BLaER1 (cell line): ENCODE results near the gene USP20.
"Not testable (repeated sequence)": the region's sequence is repeated elsewhere in the genome, so short reads cannot be mapped to it uniquely, and the experiment has no call there.

Experiments
- H3K27ac ChIP-seq: shearing (Covaris generic); formaldehyde crosslinking; 2 replicates; pipeline ENCODE4 v1.8.1; 2022
- H3K27me3 ChIP-seq: shearing (Covaris generic); formaldehyde crosslinking; 2 replicates; pipeline ENCODE4 v1.8.1; 2022
- H3K36me3 ChIP-seq: shearing (Covaris generic); formaldehyde crosslinking; 2 replicates; pipeline ENCODE4 v1.8.1; 2022
- H3K4me1 ChIP-seq: shearing (Covaris generic); formaldehyde crosslinking; 2 replicates; pipeline ENCODE4 v1.8.1; 2022
- H3K4me2 ChIP-seq: shearing (Covaris generic); formaldehyde crosslinking; 2 replicates; pipeline ENCODE4 v1.8.1; 2022
- H3K4me3 ChIP-seq: shearing (Covaris generic); formaldehyde crosslinking; 2 replicates; pipeline ENCODE4 v1.8.1; 2022
- H3K9ac ChIP-seq: shearing (Covaris generic); formaldehyde crosslinking; 2 replicates; pipeline ENCODE4 v1.8.1; 2022
- H3K9me3 ChIP-seq: shearing (Covaris generic); formaldehyde crosslinking; 2 replicates; pipeline ENCODE4 v1.8.1; 2022
- H4K20me1 ChIP-seq: shearing (Covaris generic); formaldehyde crosslinking; 2 replicates; pipeline ENCODE4 v1.8.1; 2022
- Cebpa-rat ChIP-seq: shearing (Covaris generic); IDR thresholded peaks from 2 replicates; pipeline ENCODE4 v1.8.1; 2022

Gene USP20

DNA sequence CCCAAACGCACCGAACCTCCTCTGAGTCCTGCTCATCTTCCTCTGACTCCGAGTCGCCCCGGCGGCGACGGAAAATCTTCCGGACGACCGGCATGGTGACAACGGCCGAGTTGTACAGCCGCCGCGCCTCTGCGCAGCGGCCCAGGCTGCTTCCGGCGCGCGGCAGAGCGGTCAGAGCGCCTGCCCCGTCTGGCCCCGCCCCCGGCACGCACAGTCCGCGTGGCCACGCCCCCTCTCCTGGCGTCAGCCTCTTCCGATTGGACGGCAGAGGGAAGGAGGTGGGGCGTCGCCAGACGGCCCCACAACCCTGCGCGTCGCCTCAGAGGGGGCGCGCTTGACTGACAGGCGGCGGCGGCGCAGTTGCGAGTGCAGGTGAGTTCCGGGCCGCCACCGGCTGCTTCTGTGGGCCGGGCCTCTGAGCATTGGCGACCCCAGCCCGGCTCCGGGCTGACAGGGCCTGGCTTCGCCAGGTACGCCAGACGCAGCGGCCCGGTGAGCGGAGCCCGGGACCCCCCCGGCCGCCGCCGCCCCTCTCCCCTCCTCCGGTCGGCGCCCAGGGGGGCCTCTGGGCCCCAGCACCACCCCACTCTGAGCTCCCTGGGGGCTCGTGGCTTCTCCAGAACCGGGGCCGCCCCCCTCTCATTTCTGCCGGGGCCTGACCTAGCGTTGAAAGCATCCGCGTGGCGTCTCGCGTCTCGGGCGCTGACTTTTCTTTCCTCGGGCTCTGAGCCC, at the start of gene USP20, which contains the start of gene C9orf78:
Gene USP20, plus strand, starts transcription at position 331 of the 732 bp plus-strand sequence. CDS start 17,098 bp downstream, outside the sequence.
Gene C9orf78, minus strand, starts transcription at position 148 of the 732 bp plus-strand sequence. Its CDS starts 54 bp downstream, at position 94.
- TF ChIP-seq Cebpa-rat = no peak
- H4K20me1 ChIP-seq = peaks cover 53% of the 10 kb centered on the region
- peak within 1 kb of the TSS; percentile 86 for H3K4me3 ChIP-seq
- H3K27ac ChIP-seq = peak within 1 kb of the TSS; percentile 78
- H3K4me1 ChIP-seq = peaks cover 45% of the 10 kb centered on the region
- H3K9ac ChIP-seq = peak within 1 kb of the TSS; percentile 84
- no peaks in the 10 kb centered on the region for H3K27me3 ChIP-seq
- peaks cover 33% of the 10 kb centered on the region for H3K36me3 ChIP-seq
- peak within 1 kb of the TSS; percentile 93 for H3K4me2 ChIP-seq
- no peaks in the 10 kb centered on the region for H3K9me3 ChIP-seq

DNA sequence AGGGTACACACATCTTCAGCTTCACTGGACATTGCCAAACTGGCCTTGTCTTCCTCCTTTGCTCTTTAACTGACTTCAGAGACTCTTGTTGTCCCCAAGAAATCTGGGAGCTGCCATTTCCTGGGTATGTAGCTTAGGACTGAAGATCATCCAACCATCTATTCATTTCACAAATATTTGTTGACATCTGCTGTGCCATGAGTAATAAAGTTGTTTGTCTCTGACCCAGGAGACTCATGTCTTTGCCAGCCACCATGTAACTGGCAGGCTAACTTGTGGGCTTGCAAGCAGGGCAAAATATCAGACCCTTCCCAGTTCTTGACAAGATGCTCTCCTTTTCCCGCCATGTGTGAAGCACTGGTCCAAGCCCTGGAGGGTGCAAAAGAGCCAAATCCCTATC, 49.4 kb upstream of the USP20 start:
- H3K9me3 ChIP-seq = no peaks in the 10 kb centered on the region
- H4K20me1 ChIP-seq = no peaks in the 10 kb centered on the region; the same call in 1 of the 2 replicates
- no peak overlapping the region for H3K9ac ChIP-seq
- H3K27me3 ChIP-seq = no peaks in the 10 kb centered on the region
- H3K27ac ChIP-seq = no peak overlapping the region
- no peak overlapping the region for H3K4me3 ChIP-seq
- H3K4me2 ChIP-seq = no peak overlapping the region
- peaks cover 17% of the 10 kb centered on the region for H3K4me1 ChIP-seq
- TF ChIP-seq Cebpa-rat = no peak
- no peaks in the 10 kb centered on the region for H3K36me3 ChIP-seq

DNA sequence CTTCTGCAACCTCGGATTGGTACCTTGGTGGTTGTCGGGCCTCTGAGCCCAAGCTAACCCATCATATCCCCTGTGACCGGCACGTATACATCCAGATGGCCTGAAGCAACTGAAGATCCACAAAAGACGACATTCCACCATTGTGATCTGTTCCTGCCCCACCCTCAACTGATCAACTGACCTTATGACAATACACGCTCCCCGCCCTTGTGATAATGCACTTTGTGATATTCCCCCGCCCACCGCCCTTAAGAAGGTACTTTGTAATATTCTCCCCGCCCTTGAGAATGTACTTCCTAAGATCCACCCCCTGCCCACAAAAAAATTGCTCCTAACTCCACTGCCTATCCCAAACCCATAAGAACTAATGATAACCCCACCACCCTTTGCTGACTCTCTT, 48.8 kb upstream of the USP20 start:
- Histone ChIP-seq H3K27me3 (no peaks in the 10 kb centered on the region), H3K27ac (no peak overlapping the region), H3K4me1 (peaks cover 17% of the 10 kb centered on the region), H3K9ac (no peak overlapping the region), H4K20me1 (no peaks in the 10 kb centered on the region; the same call in 1 of the 2 replicates), H3K9me3 (no peaks in the 10 kb centered on the region), H3K36me3 (no peaks in the 10 kb centered on the region), H3K4me2 (no peak overlapping the region), H3K4me3 (no peak overlapping the region)
- no peak for TF ChIP-seq Cebpa-rat

DNA sequence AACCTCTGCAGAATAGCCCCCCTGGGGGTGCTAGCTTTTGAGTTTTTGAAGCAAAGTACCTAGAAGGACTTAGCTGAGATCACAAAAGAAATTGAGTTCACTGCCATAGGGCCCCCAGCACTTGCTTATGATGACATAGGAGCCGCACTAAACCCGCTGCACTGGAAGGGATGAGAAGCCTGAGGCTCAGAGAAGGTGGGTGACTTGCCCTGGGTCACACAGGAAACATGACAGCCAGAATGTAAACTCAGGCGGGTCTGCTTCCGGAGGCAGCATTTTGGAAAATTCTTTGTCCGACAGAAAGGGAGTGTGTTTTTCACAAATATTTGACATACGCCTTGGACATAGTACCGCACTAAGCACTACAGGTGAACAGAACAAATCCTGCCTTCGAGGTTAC, 40.7 kb upstream of the USP20 start:
- H3K36me3 ChIP-seq = no peaks in the 10 kb centered on the region
- H3K9ac ChIP-seq = no peak overlapping the region
- no peak for TF ChIP-seq Cebpa-rat
- H3K4me2 ChIP-seq = no peak overlapping the region
- H3K4me1 ChIP-seq = peaks cover 10% of the 10 kb centered on the region
- H4K20me1 ChIP-seq = no peaks in the 10 kb centered on the region
- no peaks in the 10 kb centered on the region for H3K9me3 ChIP-seq
- H3K27me3 ChIP-seq = 0 out of 2 replicates have a peak, but pooled peaks cover 7% of the 10 kb centered on the region
- no peak overlapping the region for H3K4me3 ChIP-seq
- no peak overlapping the region for H3K27ac ChIP-seq

DNA sequence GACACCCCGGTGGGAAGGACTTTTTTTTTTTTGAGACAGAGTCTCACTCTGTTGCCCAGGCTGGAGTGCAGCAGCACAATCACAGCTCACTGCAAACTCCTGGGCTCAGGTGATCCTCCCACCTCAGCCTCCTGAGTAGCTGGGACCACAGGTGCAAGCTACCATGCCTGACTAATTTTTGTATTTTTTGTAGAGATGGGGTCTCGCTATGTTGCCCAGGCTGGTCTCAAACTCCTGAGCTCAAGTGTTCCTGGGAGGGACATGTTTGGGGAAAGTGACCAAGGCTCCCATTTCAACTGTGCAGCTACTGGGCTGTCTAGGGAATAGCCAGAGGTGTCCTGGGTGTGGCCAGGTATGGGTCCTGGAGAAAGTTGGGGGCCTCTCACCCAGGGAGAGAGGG, 39.2 kb upstream of the USP20 start:
- not testable (repeated sequence) for H3K9me3 ChIP-seq, H3K27ac ChIP-seq, H3K4me2 ChIP-seq, H3K36me3 ChIP-seq, H3K9ac ChIP-seq, H3K4me3 ChIP-seq, H3K4me1 ChIP-seq, H3K27me3 ChIP-seq, H4K20me1 ChIP-seq

DNA sequence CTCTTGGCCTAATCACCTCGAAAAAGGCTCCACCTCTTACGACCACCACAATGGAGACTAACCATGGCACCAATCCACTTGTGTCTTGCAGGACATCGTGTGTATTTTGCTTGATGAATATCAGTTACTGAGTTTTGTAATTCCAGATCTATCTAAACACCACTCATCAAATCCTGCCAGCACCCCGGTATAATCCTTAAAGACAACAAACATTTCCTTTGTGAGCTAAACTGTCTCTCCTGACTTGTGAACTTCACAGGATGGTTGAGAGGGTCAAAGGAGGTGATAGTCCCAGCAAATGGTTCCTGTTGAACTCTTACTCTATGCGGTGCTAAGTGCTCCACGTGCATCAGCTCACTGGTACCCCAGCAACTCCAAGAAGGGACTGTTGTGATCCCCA, 36.3 kb upstream of the USP20 start:
- Histone ChIP-seq H3K9ac (no peak overlapping the region), H3K4me2 (no peak overlapping the region), H3K36me3 (no peaks in the 10 kb centered on the region), H3K27me3 (0 out of 2 replicates have a peak, but pooled peaks cover 7% of the 10 kb centered on the region), H3K27ac (no peak overlapping the region), H3K4me3 (no peak overlapping the region), H4K20me1 (peaks cover 5% of the 10 kb centered on the region; the same call in 1 of the 2 replicates), H3K9me3 (no peaks in the 10 kb centered on the region), H3K4me1 (peaks cover 4% of the 10 kb centered on the region)
- no peak for TF ChIP-seq Cebpa-rat

DNA sequence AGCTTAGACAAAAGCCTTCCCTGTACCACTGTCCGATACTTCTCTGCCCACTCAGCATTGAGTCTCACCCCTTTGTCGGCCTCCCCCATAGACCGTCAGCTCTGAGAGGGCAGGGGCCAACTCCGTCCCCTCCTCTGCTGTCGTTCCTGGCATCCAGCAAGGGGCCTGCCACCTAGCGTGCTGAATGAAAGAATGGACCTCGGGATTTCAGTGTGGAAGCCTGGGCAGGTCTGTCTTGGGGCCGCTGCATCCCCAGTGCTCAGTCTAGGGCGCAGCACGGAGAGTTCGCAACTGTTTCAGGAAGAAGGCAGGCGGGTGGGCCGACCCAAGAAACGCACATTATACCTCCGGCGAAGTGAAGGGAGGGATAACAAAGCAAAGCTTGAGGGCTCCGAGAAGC, 33.8 kb upstream of the USP20 start:
- no peak for TF ChIP-seq Cebpa-rat
- Histone ChIP-seq H3K27ac (no peak overlapping the region), H3K4me3 (no peak overlapping the region), H3K36me3 (peaks cover 15% of the 10 kb centered on the region), H4K20me1 (peaks cover 26% of the 10 kb centered on the region), H3K4me2 (no peak overlapping the region), H3K4me1 (peaks cover 25% of the 10 kb centered on the region), H3K27me3 (no peaks in the 10 kb centered on the region), H3K9ac (no peak overlapping the region), H3K9me3 (no peaks in the 10 kb centered on the region)

DNA sequence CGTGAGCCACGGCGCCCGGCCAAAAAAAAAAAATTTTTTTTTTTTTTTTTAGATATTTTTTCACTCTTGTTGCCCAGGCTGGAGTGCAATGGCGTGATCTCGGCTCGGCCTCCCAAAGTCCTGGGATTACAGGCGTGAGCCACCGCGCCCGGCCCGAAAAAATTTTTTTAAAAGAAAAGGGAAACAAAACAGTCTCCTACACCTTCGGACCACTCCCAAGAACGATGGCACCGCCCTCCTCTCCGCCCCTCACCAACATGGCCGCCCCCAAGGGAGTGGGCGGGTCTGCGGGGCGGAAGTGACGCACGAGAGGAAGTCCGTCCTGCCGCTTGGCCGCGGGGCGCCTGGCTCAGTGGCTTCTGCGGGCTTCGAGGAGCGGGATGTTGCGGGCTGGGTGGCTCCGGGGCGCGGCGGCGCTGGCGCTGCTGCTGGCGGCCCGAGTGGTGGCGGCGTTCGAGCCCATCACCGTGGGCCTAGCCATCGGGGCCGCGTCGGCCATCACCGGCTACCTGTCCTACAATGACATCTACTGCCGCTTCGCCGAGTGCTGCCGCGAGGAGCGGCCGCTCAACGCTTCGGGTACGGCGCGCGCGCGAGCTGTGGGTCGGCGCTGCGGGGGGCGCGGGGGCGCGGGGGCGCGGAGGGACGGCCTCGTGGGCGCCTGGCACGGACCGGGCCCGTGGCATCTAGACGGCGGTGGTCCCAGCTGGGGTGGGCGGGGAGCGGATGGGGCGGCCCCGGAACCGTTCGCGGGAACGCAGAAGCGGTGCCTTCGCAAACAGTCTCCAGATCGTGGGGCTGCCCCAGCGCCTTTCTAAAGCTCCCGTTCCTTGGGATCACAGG, 32.2 kb upstream of the USP20 start, which contains the start of gene TOR1B:
Gene TOR1B, plus strand, starts transcription at position 352 of the 843 bp plus-strand sequence. Its CDS starts 29 bp downstream, at position 381.
- Histone ChIP-seq H3K36me3 (peaks cover 31% of the 10 kb centered on the region), H3K9me3 (no peaks in the 10 kb centered on the region), H3K4me2 (peak within 1 kb of the TSS; percentile 93), H3K4me1 (peaks cover 31% of the 10 kb centered on the region), H3K27ac (peak within 1 kb of the TSS; percentile 56), H3K9ac (peak within 1 kb of the TSS; percentile 80), H4K20me1 (peaks cover 35% of the 10 kb centered on the region), H3K27me3 (no peaks in the 10 kb centered on the region), H3K4me3 (peak within 1 kb of the TSS; percentile 89)
- TF ChIP-seq Cebpa-rat = no peak

DNA sequence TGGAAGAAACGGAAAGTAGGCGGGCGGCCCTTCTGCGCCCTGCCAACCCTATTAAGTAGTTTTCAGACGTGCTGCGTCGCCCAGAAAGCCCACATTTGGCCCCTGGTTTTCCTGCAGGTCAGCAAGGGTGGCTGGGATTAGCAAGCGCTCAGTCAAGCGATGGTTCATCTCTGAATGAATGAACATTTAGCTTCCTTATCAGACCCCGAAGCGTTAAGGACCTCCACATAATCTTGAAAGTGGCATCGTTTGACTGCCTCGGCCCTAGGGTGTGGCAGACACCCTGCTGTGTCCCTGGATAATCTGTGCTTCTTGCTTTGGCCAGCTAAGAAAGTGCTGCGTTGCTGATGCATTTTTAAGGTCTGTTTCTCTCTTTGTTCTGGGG, 31.6 kb upstream of the USP20 start:
- peaks cover 31% of the 10 kb centered on the region for H3K4me1 ChIP-seq
- H4K20me1 ChIP-seq = peaks cover 37% of the 10 kb centered on the region
- H3K27me3 ChIP-seq = no peaks in the 10 kb centered on the region
- no peak for TF ChIP-seq Cebpa-rat
- H3K4me3 ChIP-seq = peak overlapping the region; percentile 89
- H3K4me2 ChIP-seq = peak overlapping the region; percentile 93
- H3K27ac ChIP-seq = peak overlapping the region; percentile 56; the same call in 1 of the 2 replicates
- no peaks in the 10 kb centered on the region for H3K9me3 ChIP-seq
- peak overlapping the region; percentile 80 for H3K9ac ChIP-seq
- peaks cover 37% of the 10 kb centered on the region for H3K36me3 ChIP-seq

DNA sequence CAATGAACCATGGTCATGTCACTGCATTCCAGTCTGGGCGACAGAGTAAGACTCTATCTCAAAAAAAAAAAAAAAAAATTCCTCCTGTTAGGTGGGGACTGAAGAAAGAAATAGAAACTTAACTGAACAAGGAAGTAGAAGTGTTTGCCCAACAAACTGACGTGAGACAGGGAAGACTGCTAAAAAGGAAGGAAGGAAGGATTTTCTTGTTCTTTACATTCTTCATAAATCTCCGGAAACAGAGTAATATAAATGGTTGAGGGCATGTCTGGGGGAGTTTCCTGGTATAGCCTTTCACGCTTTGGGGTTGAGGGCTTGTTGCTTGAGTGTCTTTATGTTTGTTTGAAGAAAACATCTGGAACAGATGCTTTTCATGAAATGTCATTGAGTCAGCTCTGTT, 29.2 kb upstream of the USP20 start:
- Histone ChIP-seq H3K9me3 (no peaks in the 10 kb centered on the region), H3K9ac (no peak overlapping the region), H3K27me3 (no peaks in the 10 kb centered on the region), H3K36me3 (peaks cover 61% of the 10 kb centered on the region), H3K4me3 (no peak overlapping the region), H3K27ac (0 out of 2 replicates have a peak overlapping the region, but pooled peaks have one; percentile 8), H3K4me1 (peaks cover 46% of the 10 kb centered on the region), H3K4me2 (peak overlapping the region; percentile 52), H4K20me1 (peaks cover 61% of the 10 kb centered on the region)
- no peak for TF ChIP-seq Cebpa-rat
